ENCODE measurements around the gene FHOD1.

FHOD1 gene

DNA sequence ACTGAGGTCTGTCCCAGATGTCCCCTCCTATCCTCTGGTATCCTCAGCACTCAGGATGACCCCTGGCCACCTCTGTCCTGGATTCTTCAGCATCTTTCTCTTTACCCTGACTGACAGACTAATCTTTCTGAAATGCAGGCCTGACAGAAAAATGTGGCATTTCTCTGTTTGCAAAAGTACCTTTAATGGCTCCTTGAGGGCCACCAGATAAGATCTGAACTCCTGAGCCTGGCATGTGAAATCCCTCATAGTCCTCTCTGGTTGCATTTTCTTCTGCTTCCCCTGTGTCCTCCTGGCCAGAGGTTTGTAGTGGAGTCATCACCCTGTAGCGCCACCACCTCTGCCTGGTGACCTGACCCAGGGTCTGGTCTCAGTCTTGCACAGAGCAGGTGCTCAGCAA lies 50.4 kb downstream of the FHOD1 start:
- no peak overlapping the region for H3K27ac ChIP-seq (replicated peaks; ENCODE audit: low read length)
- H2BK120ac ChIP-seq (ENCODE audit: low read depth, low read length) = no peak overlapping the region
- no peak overlapping the region for H4K8ac ChIP-seq (ENCODE audit: low read depth, low read length)
- no CpG with 5 or more reads among the region's 1 CpG for WGBS, 2 donors (ENCODE audit: extremely low coverage in 2 of 2, insufficient read length in 2 of 2, insufficient replicate concordance in 1 of 2)
- no peak overlapping the region for H2BK12ac ChIP-seq (ENCODE audit: low read length)
- no peak overlapping the region for H2AK5ac ChIP-seq (ENCODE audit: low read depth, low read length)
- H2BK15ac ChIP-seq (ENCODE audit: low read length) = no peak overlapping the region
- H2BK5ac ChIP-seq (ENCODE audit: low read length) = no peak overlapping the region
- peaks cover 56 to 78% of the 10 kb centered on the region in 2 donors for H3K36me3 ChIP-seq (replicated peaks in 1 of 2; ENCODE audit: control insufficient read depth in 2 of 2, insufficient read depth in 2 of 2, low read length in 2 of 2)
- H3K27me3 ChIP-seq (ENCODE audit: control insufficient read depth in 3 of 3, insufficient read depth in 3 of 3, low read depth in 1 of 3, low read length in 3 of 3) = peaks cover 0 to 5% (median 0%) of the 10 kb centered on the region in 3 experiments
- no peak overlapping the region for H3K9ac ChIP-seq (ENCODE audit: low read depth, low read length, poor library complexity)
- DNase-seq (ENCODE audit: low spot score) = no peak
- no peak overlapping the region for H3K4me2 ChIP-seq (ENCODE audit: insufficient read depth, low read length, poor library complexity, severe bottlenecking)
- peaks cover 11 to 18% of the 10 kb centered on the region in 2 donors for H3K4me1 ChIP-seq (ENCODE audit: control insufficient read depth in 2 of 2, insufficient read depth in 1 of 2, low read depth in 1 of 2, low read length in 2 of 2)
- peaks cover 8% of the 10 kb centered on the region for H3K79me1 ChIP-seq (ENCODE audit: low read depth, low read length)
- no peak overlapping the region for H3K14ac ChIP-seq (ENCODE audit: low read length)
- no peak overlapping the region for H3K4me3 ChIP-seq (ENCODE audit: low read length in 2 of 2)
- no peak overlapping the region for H4K91ac ChIP-seq (ENCODE audit: low read depth, low read length, poor library complexity)
- H3K9me3 ChIP-seq (replicated peaks in 1 of 2; ENCODE audit: control insufficient read depth in 2 of 2, insufficient read depth in 1 of 2, low read depth in 1 of 2, low read length in 2 of 2) = no peaks in the 10 kb centered on the region
- H3K4ac ChIP-seq (ENCODE audit: low read length) = no peak overlapping the region
- no peak overlapping the region for H3K18ac ChIP-seq (ENCODE audit: low read length)
- H2AFZ ChIP-seq (ENCODE audit: low read length) = no peak overlapping the region
- no peak overlapping the region for H3K23ac ChIP-seq (ENCODE audit: low read depth, low read length, poor library complexity)

GRCh38 chr16:67195676-67196075 lies 51.6 kb downstream of the FHOD1 start:
- no peak overlapping the region for H3K4ac ChIP-seq (ENCODE audit: low read length)
- no peak overlapping the region for H3K14ac ChIP-seq (ENCODE audit: low read length)
- no peak overlapping the region for H2BK15ac ChIP-seq (ENCODE audit: low read length)
- H3K9ac ChIP-seq (ENCODE audit: low read depth, low read length, poor library complexity) = no peak overlapping the region
- peaks cover 49 to 68% of the 10 kb centered on the region in 2 donors for H3K36me3 ChIP-seq (replicated peaks in 1 of 2; ENCODE audit: control insufficient read depth in 2 of 2, insufficient read depth in 2 of 2, low read length in 2 of 2)
- peaks cover 8% of the 10 kb centered on the region for H3K79me1 ChIP-seq (ENCODE audit: low read depth, low read length)
- no peak overlapping the region for H2BK120ac ChIP-seq (ENCODE audit: low read depth, low read length)
- H4K91ac ChIP-seq (ENCODE audit: low read depth, low read length, poor library complexity) = no peak overlapping the region
- no CpG with 5 or more reads among the region's 5 CpGs for WGBS, 2 donors (ENCODE audit: extremely low coverage in 2 of 2, insufficient read length in 2 of 2, insufficient replicate concordance in 1 of 2)
- H3K27me3 ChIP-seq (ENCODE audit: control insufficient read depth in 3 of 3, insufficient read depth in 3 of 3, low read depth in 1 of 3, low read length in 3 of 3) = peaks cover 0 to 5% (median 0%) of the 10 kb centered on the region in 3 experiments
- H4K8ac ChIP-seq (ENCODE audit: low read depth, low read length) = no peak overlapping the region
- H3K23ac ChIP-seq (ENCODE audit: low read depth, low read length, poor library complexity) = no peak overlapping the region
- H3K18ac ChIP-seq (ENCODE audit: low read length) = no peak overlapping the region
- H3K4me1 ChIP-seq (ENCODE audit: control insufficient read depth in 2 of 2, insufficient read depth in 1 of 2, low read depth in 1 of 2, low read length in 2 of 2) = peaks cover 12 to 19% of the 10 kb centered on the region in 2 donors
- H2AK5ac ChIP-seq (ENCODE audit: low read depth, low read length) = no peak overlapping the region
- H2BK12ac ChIP-seq (ENCODE audit: low read length) = no peak overlapping the region
- no peak overlapping the region for H3K4me3 ChIP-seq (ENCODE audit: low read length in 2 of 2)
- H3K4me2 ChIP-seq (ENCODE audit: insufficient read depth, low read length, poor library complexity, severe bottlenecking) = no peak overlapping the region
- no peak overlapping the region for H2AFZ ChIP-seq (ENCODE audit: low read length)
- no peak overlapping the region for H3K27ac ChIP-seq (replicated peaks; ENCODE audit: low read length)
- no peak overlapping the region for H2BK5ac ChIP-seq (ENCODE audit: low read length)
- no peak for DNase-seq (ENCODE audit: low spot score)
- no peaks in the 10 kb centered on the region for H3K9me3 ChIP-seq (replicated peaks in 1 of 2; ENCODE audit: control insufficient read depth in 2 of 2, insufficient read depth in 1 of 2, low read depth in 1 of 2, low read length in 2 of 2)

DNA sequence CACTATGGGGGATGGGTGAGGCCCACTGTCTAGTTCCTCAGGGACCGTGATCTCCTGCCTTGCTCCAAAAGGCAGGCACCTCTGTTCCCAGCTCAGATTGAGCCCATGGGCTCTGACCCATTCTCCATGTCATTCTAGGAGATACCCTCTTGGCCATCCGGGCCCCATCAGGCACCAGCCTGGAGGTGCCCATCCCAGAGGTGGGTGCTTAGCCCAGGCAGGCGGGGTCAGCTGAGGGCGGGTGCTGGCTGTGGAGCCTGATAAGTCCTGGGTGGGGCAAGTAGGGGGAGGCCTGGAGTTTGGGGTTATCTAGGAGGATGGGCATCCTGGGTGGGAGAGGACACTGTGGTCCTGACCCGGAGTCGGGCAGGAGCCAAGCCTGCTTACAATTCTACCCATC lies 53.0 kb downstream of the FHOD1 start:
- H3K18ac ChIP-seq (ENCODE audit: low read length) = no peak overlapping the region
- H2BK120ac ChIP-seq (ENCODE audit: low read depth, low read length) = no peak overlapping the region
- no peak overlapping the region for H2AK5ac ChIP-seq (ENCODE audit: low read depth, low read length)
- H3K4me2 ChIP-seq (ENCODE audit: insufficient read depth, low read length, poor library complexity, severe bottlenecking) = no peak overlapping the region
- H3K9me3 ChIP-seq (replicated peaks in 1 of 2; ENCODE audit: control insufficient read depth in 2 of 2, insufficient read depth in 1 of 2, low read depth in 1 of 2, low read length in 2 of 2) = no peaks in the 10 kb centered on the region
- H2BK12ac ChIP-seq (ENCODE audit: low read length) = no peak overlapping the region
- no peak overlapping the region for H3K23ac ChIP-seq (ENCODE audit: low read depth, low read length, poor library complexity)
- no CpG with 5 or more reads among the region's 6 CpGs for WGBS, 2 donors (ENCODE audit: extremely low coverage in 2 of 2, insufficient read length in 2 of 2, insufficient replicate concordance in 1 of 2)
- no peak overlapping the region for H2BK15ac ChIP-seq (ENCODE audit: low read length)
- peaks cover 14 to 20% of the 10 kb centered on the region in 2 donors for H3K4me1 ChIP-seq (ENCODE audit: control insufficient read depth in 2 of 2, insufficient read depth in 1 of 2, low read depth in 1 of 2, low read length in 2 of 2)
- H3K9ac ChIP-seq (ENCODE audit: low read depth, low read length, poor library complexity) = no peak overlapping the region
- H4K8ac ChIP-seq (ENCODE audit: low read depth, low read length) = no peak overlapping the region
- H3K4ac ChIP-seq (ENCODE audit: low read length) = no peak overlapping the region
- no peak overlapping the region for H3K4me3 ChIP-seq (ENCODE audit: low read length in 2 of 2)
- no peak for DNase-seq (ENCODE audit: low spot score)
- peaks cover 8% of the 10 kb centered on the region for H3K79me1 ChIP-seq (ENCODE audit: low read depth, low read length)
- no peak overlapping the region for H2BK5ac ChIP-seq (ENCODE audit: low read length)
- H3K27me3 ChIP-seq (ENCODE audit: control insufficient read depth in 3 of 3, insufficient read depth in 3 of 3, low read depth in 1 of 3, low read length in 3 of 3) = no peaks in the 10 kb centered on the region
- H2AFZ ChIP-seq (ENCODE audit: low read length) = no peak overlapping the region
- no peak overlapping the region for H3K14ac ChIP-seq (ENCODE audit: low read length)
- peaks cover 47 to 56% of the 10 kb centered on the region in 2 donors for H3K36me3 ChIP-seq (replicated peaks in 1 of 2; ENCODE audit: control insufficient read depth in 2 of 2, insufficient read depth in 2 of 2, low read length in 2 of 2)
- H3K27ac ChIP-seq (replicated peaks; ENCODE audit: low read length) = no peak overlapping the region
- no peak overlapping the region for H4K91ac ChIP-seq (ENCODE audit: low read depth, low read length, poor library complexity)

GRCh38 chr16:67193536-67193935 lies 53.7 kb downstream of the FHOD1 start:
- H3K79me1 ChIP-seq (ENCODE audit: low read depth, low read length) = peaks cover 8% of the 10 kb centered on the region
- no peak overlapping the region for H3K4ac ChIP-seq (ENCODE audit: low read length)
- H3K4me1 ChIP-seq (ENCODE audit: control insufficient read depth in 2 of 2, insufficient read depth in 1 of 2, low read depth in 1 of 2, low read length in 2 of 2) = peaks cover 11 to 20% of the 10 kb centered on the region in 2 donors
- H2AK5ac ChIP-seq (ENCODE audit: low read depth, low read length) = no peak overlapping the region
- H2BK15ac ChIP-seq (ENCODE audit: low read length) = no peak overlapping the region
- peak overlapping the region in 1 of 2 donors; percentile 99 for H3K4me3 ChIP-seq (ENCODE audit: low read length in 2 of 2)
- H3K14ac ChIP-seq (ENCODE audit: low read length) = no peak overlapping the region
- H2BK5ac ChIP-seq (ENCODE audit: low read length) = no peak overlapping the region
- H2AFZ ChIP-seq (ENCODE audit: low read length) = no peak overlapping the region
- H2BK120ac ChIP-seq (ENCODE audit: low read depth, low read length) = no peak overlapping the region
- H4K8ac ChIP-seq (ENCODE audit: low read depth, low read length) = no peak overlapping the region
- H4K91ac ChIP-seq (ENCODE audit: low read depth, low read length, poor library complexity) = no peak overlapping the region
- H2BK12ac ChIP-seq (ENCODE audit: low read length) = no peak overlapping the region
- H3K9ac ChIP-seq (ENCODE audit: low read depth, low read length, poor library complexity) = no peak overlapping the region
- no peak overlapping the region for H3K18ac ChIP-seq (ENCODE audit: low read length)
- H3K27ac ChIP-seq (replicated peaks; ENCODE audit: low read length) = no peak overlapping the region
- H3K4me2 ChIP-seq (ENCODE audit: insufficient read depth, low read length, poor library complexity, severe bottlenecking) = no peak overlapping the region
- peaks cover 47 to 55% of the 10 kb centered on the region in 2 donors for H3K36me3 ChIP-seq (replicated peaks in 1 of 2; ENCODE audit: control insufficient read depth in 2 of 2, insufficient read depth in 2 of 2, low read length in 2 of 2)
- no peak for DNase-seq (ENCODE audit: low spot score)
- H3K23ac ChIP-seq (ENCODE audit: low read depth, low read length, poor library complexity) = no peak overlapping the region
- H3K9me3 ChIP-seq (replicated peaks in 1 of 2; ENCODE audit: control insufficient read depth in 2 of 2, insufficient read depth in 1 of 2, low read depth in 1 of 2, low read length in 2 of 2) = no peaks in the 10 kb centered on the region
- no peaks in the 10 kb centered on the region for H3K27me3 ChIP-seq (ENCODE audit: control insufficient read depth in 3 of 3, insufficient read depth in 3 of 3, low read depth in 1 of 3, low read length in 3 of 3)

Data from neuronal stem cell (in vitro differentiated cells).